ENCODE results near the gene MDFI. TPM values are rescaled to one million over a fixed set of nuclear protein-coding genes. Genes with fewer than 3 reads are reported as not detected.

Gene MDFI
- total and polyA plus RNA-seq, 4 donors = 0.24 to 2.8 (median 0.50) TPM; not detected in 1

- no peaks in the 10 kb centered on the region for H3K27me3 ChIP-seq (ENCODE audit: control insufficient read depth in 4 of 4, insufficient read depth in 4 of 4, low read length in 3 of 4)
- H3K9me3 ChIP-seq (ENCODE audit: control insufficient read depth in 4 of 4, low read length in 3 of 4) = peaks cover 0 to 3% (median 0%) of the 10 kb centered on the region in 4 donors
- H3K9ac ChIP-seq (ENCODE audit: low read depth in 1 of 2, low read length in 2 of 2) = no peak overlapping the region
- H3K4me1 ChIP-seq (ENCODE audit: control insufficient read depth in 4 of 4, insufficient read depth in 4 of 4, low read length in 3 of 4) = no peaks in the 10 kb centered on the region
- H3K4me3 ChIP-seq (ENCODE audit: low read depth in 1 of 3, low read length in 3 of 3) = no peak overlapping the region
- TF ChIP-seq RAD21 (IDR thresholded peaks at IDR 0.05) (no peak), HNF4G (IDR thresholded peaks at IDR 0.05) (no peak), TAF1 (conservative IDR thresholded peaks at IDR 0.05) (no peak), SP1 (IDR thresholded peaks at IDR 0.05) (no peak), NR2F2 (IDR thresholded peaks at IDR 0.05) (no peak), HNF4A (conservative IDR thresholded peaks at IDR 0.05) (no peak), REST (IDR thresholded peaks at IDR 0.05) (no peak), FOXA2 (IDR thresholded peaks at IDR 0.05) (no peak), ATF3 (IDR thresholded peaks at IDR 0.05) (no peak)
- TF ChIP-seq, protein P1, sequence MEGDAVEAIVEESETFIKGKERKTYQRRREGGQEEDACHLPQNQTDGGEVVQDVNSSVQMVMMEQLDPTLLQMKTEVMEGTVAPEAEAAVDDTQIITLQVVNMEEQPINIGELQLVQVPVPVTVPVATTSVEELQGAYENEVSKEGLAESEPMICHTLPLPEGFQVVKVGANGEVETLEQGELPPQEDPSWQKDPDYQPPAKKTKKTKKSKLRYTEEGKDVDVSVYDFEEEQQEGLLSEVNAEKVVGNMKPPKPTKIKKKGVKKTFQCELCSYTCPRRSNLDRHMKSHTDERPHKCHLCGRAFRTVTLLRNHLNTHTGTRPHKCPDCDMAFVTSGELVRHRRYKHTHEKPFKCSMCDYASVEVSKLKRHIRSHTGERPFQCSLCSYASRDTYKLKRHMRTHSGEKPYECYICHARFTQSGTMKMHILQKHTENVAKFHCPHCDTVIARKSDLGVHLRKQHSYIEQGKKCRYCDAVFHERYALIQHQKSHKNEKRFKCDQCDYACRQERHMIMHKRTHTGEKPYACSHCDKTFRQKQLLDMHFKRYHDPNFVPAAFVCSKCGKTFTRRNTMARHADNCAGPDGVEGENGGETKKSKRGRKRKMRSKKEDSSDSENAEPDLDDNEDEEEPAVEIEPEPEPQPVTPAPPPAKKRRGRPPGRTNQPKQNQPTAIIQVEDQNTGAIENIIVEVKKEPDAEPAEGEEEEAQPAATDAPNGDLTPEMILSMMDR (IDR thresholded peaks at IDR 0.05; ENCODE audit: low read depth, low read length, missing input control) = no peak
- TF ChIP-seq, protein P2, sequence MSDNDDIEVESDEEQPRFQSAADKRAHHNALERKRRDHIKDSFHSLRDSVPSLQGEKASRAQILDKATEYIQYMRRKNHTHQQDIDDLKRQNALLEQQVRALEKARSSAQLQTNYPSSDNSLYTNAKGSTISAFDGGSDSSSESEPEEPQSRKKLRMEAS (IDR thresholded peaks at IDR 0.05) = no peak
- 95% methylated on average over 4 of the region's 4 CpGs for WGBS
- no peaks in the 10 kb centered on the region for H3K36me3 ChIP-seq (ENCODE audit: control insufficient read depth in 4 of 4, insufficient read depth in 3 of 4, low read depth in 1 of 4, low read length in 3 of 4)
- H3K27ac ChIP-seq (ENCODE audit: low read depth in 1 of 2, low read length in 2 of 2) = no peak overlapping the region
- DNase-seq (ENCODE audit: low spot score) = no peak
These were observed 12.2 kb upstream of the MDFI start for GRCh38 chr6:41626022-41626421.

- 75% methylated on average over 8 of the region's 8 CpGs for WGBS
- H3K27ac ChIP-seq (ENCODE audit: low read depth in 1 of 2, low read length in 2 of 2) = no peak overlapping the region
- H3K4me3 ChIP-seq (ENCODE audit: low read depth in 1 of 3, low read length in 3 of 3) = no peak overlapping the region
- H3K9ac ChIP-seq (ENCODE audit: low read depth in 1 of 2, low read length in 2 of 2) = no peak overlapping the region
- H3K27me3 ChIP-seq (ENCODE audit: control insufficient read depth in 4 of 4, insufficient read depth in 4 of 4, low read length in 3 of 4) = no peaks in the 10 kb centered on the region
- H3K4me1 ChIP-seq (ENCODE audit: control insufficient read depth in 4 of 4, insufficient read depth in 4 of 4, low read length in 3 of 4) = no peaks in the 10 kb centered on the region
- TF ChIP-seq FOXA2 (IDR thresholded peaks at IDR 0.05) (no peak), SP1 (IDR thresholded peaks at IDR 0.05) (no peak)
- peaks cover 0 to 2% (median 0%) of the 10 kb centered on the region in 4 donors for H3K9me3 ChIP-seq (ENCODE audit: control insufficient read depth in 4 of 4, low read length in 3 of 4)
- no peaks in the 10 kb centered on the region for H3K36me3 ChIP-seq (ENCODE audit: control insufficient read depth in 4 of 4, insufficient read depth in 3 of 4, low read depth in 1 of 4, low read length in 3 of 4)
- DNase-seq (ENCODE audit: low spot score) = no peak
These were observed 11.4 kb upstream of the MDFI start for GRCh38 chr6:41626917-41627316.

DNA sequence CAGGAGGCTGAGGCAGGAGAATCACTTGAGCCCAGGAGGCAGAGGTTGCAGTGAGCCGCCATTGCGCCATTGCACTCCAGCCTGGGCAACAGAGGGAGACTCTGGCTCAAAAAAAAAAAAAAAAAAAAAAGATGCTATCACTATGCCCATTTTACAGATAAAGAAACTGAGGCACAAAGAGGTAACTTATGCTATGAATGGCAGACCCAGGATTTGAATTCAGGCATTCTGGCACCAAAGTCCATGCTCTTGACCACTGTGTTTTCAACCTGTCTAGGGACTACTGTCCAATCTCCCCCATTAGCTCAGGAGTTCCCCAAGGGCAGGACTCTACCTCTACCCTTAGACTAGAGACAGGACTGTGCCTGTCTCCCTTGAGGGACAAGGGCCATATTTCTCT is 9.1 kb upstream of the MDFI start:
- H3K9me3 ChIP-seq (ENCODE audit: control insufficient read depth in 4 of 4, low read length in 3 of 4) = no peaks in the 10 kb centered on the region
- no peak overlapping the region for H3K9ac ChIP-seq (ENCODE audit: low read depth in 1 of 2, low read length in 2 of 2)
- H3K36me3 ChIP-seq (ENCODE audit: control insufficient read depth in 4 of 4, insufficient read depth in 3 of 4, low read depth in 1 of 4, low read length in 3 of 4) = no peaks in the 10 kb centered on the region
- TF ChIP-seq, protein P2 (IDR thresholded peaks at IDR 0.05) = no peak
- TF ChIP-seq FOXA2 (IDR thresholded peaks at IDR 0.05) = no peak
- TF ChIP-seq, protein P3, sequence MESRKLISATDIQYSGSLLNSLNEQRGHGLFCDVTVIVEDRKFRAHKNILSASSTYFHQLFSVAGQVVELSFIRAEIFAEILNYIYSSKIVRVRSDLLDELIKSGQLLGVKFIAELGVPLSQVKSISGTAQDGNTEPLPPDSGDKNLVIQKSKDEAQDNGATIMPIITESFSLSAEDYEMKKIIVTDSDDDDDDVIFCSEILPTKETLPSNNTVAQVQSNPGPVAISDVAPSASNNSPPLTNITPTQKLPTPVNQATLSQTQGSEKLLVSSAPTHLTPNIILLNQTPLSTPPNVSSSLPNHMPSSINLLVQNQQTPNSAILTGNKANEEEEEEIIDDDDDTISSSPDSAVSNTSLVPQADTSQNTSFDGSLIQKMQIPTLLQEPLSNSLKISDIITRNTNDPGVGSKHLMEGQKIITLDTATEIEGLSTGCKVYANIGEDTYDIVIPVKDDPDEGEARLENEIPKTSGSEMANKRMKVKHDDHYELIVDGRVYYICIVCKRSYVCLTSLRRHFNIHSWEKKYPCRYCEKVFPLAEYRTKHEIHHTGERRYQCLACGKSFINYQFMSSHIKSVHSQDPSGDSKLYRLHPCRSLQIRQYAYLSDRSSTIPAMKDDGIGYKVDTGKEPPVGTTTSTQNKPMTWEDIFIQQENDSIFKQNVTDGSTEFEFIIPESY (IDR thresholded peaks at IDR 0.05) = no peak
- TF ChIP-seq JUND (IDR thresholded peaks at IDR 0.05) = no peak
- TF ChIP-seq EGR1 (IDR thresholded peaks at IDR 0.05; ENCODE audit: low read depth in 2 of 2) = no peak
- TF ChIP-seq FOXA1 (IDR thresholded peaks at IDR 0.05) = no peak
- TF ChIP-seq TAF1 (conservative IDR thresholded peaks at IDR 0.05) = no peak
- no peak for TF ChIP-seq HNF4G (IDR thresholded peaks at IDR 0.05)
- no peak overlapping the region for H3K4me3 ChIP-seq (ENCODE audit: low read depth in 1 of 3, low read length in 3 of 3)
- no peak for DNase-seq (ENCODE audit: low spot score)
- no peaks in the 10 kb centered on the region for H3K4me1 ChIP-seq (ENCODE audit: control insufficient read depth in 4 of 4, insufficient read depth in 4 of 4, low read length in 3 of 4)
- H3K27ac ChIP-seq (ENCODE audit: low read depth in 1 of 2, low read length in 2 of 2) = no peak overlapping the region
- WGBS = 98% methylated on average over 2 of the region's 2 CpGs
- no peaks in the 10 kb centered on the region for H3K27me3 ChIP-seq (ENCODE audit: control insufficient read depth in 4 of 4, insufficient read depth in 4 of 4, low read length in 3 of 4)

Data from liver (tissue), 9 donors.